Stomach (tissue), 9 donors: Measurements from ENCODE around the gene BCL2L15. TPM values are rescaled to one million over a fixed set of nuclear protein-coding genes. Genes with fewer than 3 reads are reported as not detected.

Experiments used
- DNase-seq, 2 donors: peaks; one replicate each; pipeline versions ENCODE4 v3.0.0 to v3.0.0-alpha.2; 2013 to 2019
- H3K27ac ChIP-seq, 5 donors: fragments of 200-600 bp in 4 of 5; sonication (generic) in 4 of 5; one replicate each; pipeline ENCODE4 v1.5.1; 2013 to 2019; ENCODE audit warnings: mild to moderate bottlenecking in 1 of 5, moderate library complexity in 1 of 5
- H3K27me3 ChIP-seq, 3 donors: fragments of 200-600 bp; sonication (generic); one replicate each; pipeline ENCODE4 v1.5.1; 2017 to 2019; ENCODE audit warnings: mixed run types in 1 of 3
- H3K36me3 ChIP-seq, 4 donors: fragments of 200-600 bp; sonication (generic); 1 replicate in 3 of 4; 2 replicates in 1 of 4; pipeline ENCODE4 v1.5.1; 2016 to 2019
- H3K4me1 ChIP-seq, 4 donors: fragments of 200-600 bp; sonication (generic); one replicate each; pipeline ENCODE4 v1.5.1; 2016 to 2019
- H3K4me3 ChIP-seq, 4 donors: fragments of 200-600 bp; sonication (generic) in 3 of 4; one replicate each; pipeline ENCODE4 v1.5.1; 2016 to 2019; ENCODE audit warnings: mild to moderate bottlenecking in 1 of 4
- H3K9me3 ChIP-seq, 4 donors: fragments of 200-600 bp; sonication (generic); one replicate each; pipeline ENCODE4 v1.5.1; 2016 to 2019
- CTCF ChIP-seq, 7 experiments: fragments of 450-650 bp in 4 of 7; fragments of 200-600 bp in 3 of 7; sonication (generic) in 3 of 7; IDR thresholded peaks; one replicate each; pipeline ENCODE4 v1.5.1; 2016 to 2019; ENCODE audit warnings: antibody characterized with exemption in 7 of 7, control low read depth in 2 of 7, mild to moderate bottlenecking in 1 of 7
- EP300 ChIP-seq: sonication (generic); formaldehyde crosslinking; IDR thresholded peaks from one replicate; pipeline ENCODE4 v1.6.1; 2017; ENCODE audit warnings: antibody characterized with exemption
- POLR2A ChIP-seq, 4 donors: fragments of 450-650 bp; IDR thresholded peaks; one replicate each; pipeline ENCODE4 v1.6.1; 2016; ENCODE audit warnings: antibody characterized with exemption in 4 of 4, control low read depth in 2 of 4, mild to moderate bottlenecking in 1 of 4, moderate library complexity in 1 of 4
- POLR2AphosphoS5 ChIP-seq, 3 donors: sonication (generic); formaldehyde crosslinking; IDR thresholded peaks; one replicate each; pipeline ENCODE4 v1.6.1; 2016; ENCODE audit warnings: antibody characterized with exemption in 3 of 3
- WGBS, 5 donors: extraction: QIAGEN DNeasy Blood & Tissue Kit in 3 of 5; methylation state at CpG; one replicate each; pipeline versions ENCODE4 v1.1.5 to v1.1.7; 2013 to 2018; 5-methylcytosine and 5-hydroxymethylcytosine counted together
- intact Hi-C: fragments of 100-400 bp; cut with DNase I; formaldehyde crosslinking; loops from one replicate; pipeline ENCODE4 v1.15.1; 2023; ENCODE audit warnings: low total_unique reads
- polyA plus RNA-seq, 3 donors: library from polyadenylated mRNA; stranded (reverse); fragments of 200-250 nt; gene quantifications; one replicate each; pipeline ENCODE4 v1.2.3, GENCODE V29; 2013
- total RNA-seq, 5 donors: library from RNA; depleted of rRNA; stranded (reverse); fragments of >200 nt; gene quantifications; one replicate each; pipeline versions ENCODE4 v1.1.0 to v1.2.3, GENCODE V29; 2014 to 2016
- donor health status: healthy with polysubstance abuse.
- donor health status: Bipolar disorder and iron deficiency.
- donor health status: healthy.

BCL2L15 gene
- total and polyA plus RNA-seq, 8 donors = 11.3 to 425 (median 35.6) TPM

- DNase-seq = no peak
- Histone ChIP-seq H3K27ac (no peak overlapping the region), H3K27me3 (no peaks in the 10 kb centered on the region), H3K4me1 (no peaks in the 10 kb centered on the region), H3K9me3 (peaks cover 0 to 4% (median 0%) of the 10 kb centered on the region in 4 donors), H3K36me3 (peaks cover 0 to 25% (median 0%) of the 10 kb centered on the region in 4 donors), H3K4me3 (no peak overlapping the region)
- intact Hi-C loops = no loop called here
- 79 to 87% (median 81%) methylated on average over 2 of the region's 2 CpGs for WGBS, 5 donors
- TF ChIP-seq CTCF (IDR thresholded peaks at IDR 0.05) (no peak), POLR2A (IDR thresholded peaks at IDR 0.05) (no peak), POLR2AphosphoS5 (IDR thresholded peaks at IDR 0.05) (no peak), EP300 (no peak)
Measured at GRCh38 chr1:113846391-113847035, 40.9 kb downstream of the BCL2L15 start.

DNA sequence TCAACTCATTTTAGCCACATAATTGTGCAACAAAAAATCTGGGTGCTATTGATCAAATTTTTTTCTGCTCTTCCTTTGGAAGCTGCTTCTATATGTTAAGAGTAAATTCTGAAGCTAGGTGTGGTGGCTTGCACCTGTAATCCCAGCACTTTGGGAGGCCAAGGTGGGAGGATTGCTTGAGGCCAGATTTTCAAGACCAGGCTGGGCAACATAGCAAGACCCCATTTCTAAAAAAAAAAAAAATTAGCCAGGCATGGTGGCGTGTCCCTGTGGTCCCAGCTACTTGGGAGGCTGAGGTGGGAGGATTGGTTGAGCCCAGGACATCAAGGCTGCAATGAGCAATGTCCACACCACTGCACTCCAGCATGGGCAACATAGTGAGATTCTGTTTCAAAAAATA lies 50.8 kb downstream of the BCL2L15 start:
- intact Hi-C loops = loop anchor here (10.0 kb wide), 1 partner anchor 68 kb away; the partner anchor contains the start of genes AP4B1 and DCLRE1B
- Histone ChIP-seq H3K27ac (no peak overlapping the region), H3K27me3 (no peaks in the 10 kb centered on the region), H3K9me3 (no peaks in the 10 kb centered on the region), H3K4me3 (no peak overlapping the region), H3K4me1 (peaks cover 0 to 7% (median 3%) of the 10 kb centered on the region in 4 donors), H3K36me3 (peaks cover 0 to 26% (median 0%) of the 10 kb centered on the region in 4 donors)
- 95 to 100% (median 100%) methylated on average over 1 of the region's 1 CpG for WGBS, 5 donors
- TF ChIP-seq POLR2AphosphoS5 (IDR thresholded peaks at IDR 0.05) = no peak
- no peak for TF ChIP-seq EP300
- TF ChIP-seq POLR2A (IDR thresholded peaks at IDR 0.05) = no peak
- no peak for TF ChIP-seq CTCF (IDR thresholded peaks at IDR 0.05)
- DNase-seq = no peak

DNA sequence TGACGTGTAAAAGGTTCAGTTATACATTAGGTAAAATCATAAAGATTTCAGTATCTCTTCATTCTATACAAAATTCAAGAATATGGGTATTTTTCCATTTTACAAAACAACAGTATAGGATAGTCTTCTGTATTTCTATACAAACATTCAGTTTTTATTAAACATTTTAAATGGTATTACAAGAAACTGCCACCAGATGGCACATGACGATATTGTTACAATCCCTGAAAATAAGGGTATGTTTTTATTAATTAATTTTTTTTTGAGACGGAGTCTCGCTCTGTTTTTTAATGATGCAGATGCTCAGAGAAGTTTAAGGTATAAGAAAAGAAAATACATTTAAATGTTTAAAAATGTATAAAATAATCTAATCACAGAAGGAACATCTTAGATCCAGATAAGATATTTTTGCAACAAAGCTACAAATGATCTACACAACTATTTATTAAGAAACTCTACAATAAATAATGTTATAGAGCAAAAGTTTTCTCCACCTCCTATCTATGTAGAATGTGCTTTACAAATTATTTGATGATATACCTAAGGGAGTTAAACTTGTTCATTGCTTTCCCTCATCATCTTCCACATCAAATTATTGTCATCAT lies 51.6 kb downstream of the BCL2L15 start:
- peaks cover 0 to 26% (median 0%) of the 10 kb centered on the region in 4 donors for H3K36me3 ChIP-seq
- WGBS, 5 donors = 12 to 15% (median 14%) methylated on average over 4 of the region's 4 CpGs
- TF ChIP-seq POLR2AphosphoS5 (IDR thresholded peaks at IDR 0.05) (no peak), CTCF (IDR thresholded peaks at IDR 0.05) (peak in 5 of 7 experiments; percentile 32 to 69 (median 57))
- no peak overlapping the region for H3K27ac ChIP-seq
- no peaks in the 10 kb centered on the region for H3K9me3 ChIP-seq
- H3K4me1 ChIP-seq = peaks cover 0 to 7% (median 3%) of the 10 kb centered on the region in 4 donors
- DNase-seq = peak in 1 of 2 donors; percentile 79
- no peak overlapping the region for H3K4me3 ChIP-seq
- no peaks in the 10 kb centered on the region for H3K27me3 ChIP-seq
- intact Hi-C loops = loop anchor here (10.0 kb wide), 1 partner anchor 69 kb away; the partner anchor contains the start of genes AP4B1 and DCLRE1B

GRCh38 chr1:113834716-113835115 lies 52.7 kb downstream of the BCL2L15 start:
- DNase-seq = no peak
- Histone ChIP-seq H3K36me3 (peaks cover 0 to 22% (median 0%) of the 10 kb centered on the region in 4 donors), H3K27me3 (no peaks in the 10 kb centered on the region), H3K4me1 (peaks cover 0 to 7% (median 3%) of the 10 kb centered on the region in 4 donors), H3K27ac (no peak overlapping the region), H3K9me3 (no peaks in the 10 kb centered on the region), H3K4me3 (no peak overlapping the region)
- no peak for TF ChIP-seq EP300
- no peak for TF ChIP-seq CTCF (IDR thresholded peaks at IDR 0.05)
- TF ChIP-seq POLR2A (IDR thresholded peaks at IDR 0.05) = no peak
- TF ChIP-seq POLR2AphosphoS5 (IDR thresholded peaks at IDR 0.05) = no peak
- 93 to 98% (median 95%) methylated on average over 2 of the region's 2 CpGs for WGBS, 5 donors
- intact Hi-C loops = loop anchor here (5.0 to 10.0 kb wide), 2 partner anchors 70 to 453 kb away; partner anchors contain the start of genes AP4B1 and DCLRE1B

Other genes starting within 250 kb of the BCL2L15 start
- 10 to 100 TPM in 4 of 5 donors, 1 to 10 TPM in 1; 7.0 to 48.2 (median 38.2) TPM for gene PHTF1, start 128.1 kb downstream of the BCL2L15 start, total RNA-seq
- gene PHTF1, start 128.1 kb downstream of the BCL2L15 start, polyA plus RNA-seq = 1 to 10 TPM; 3.9 to 8.2 (median 8.2) TPM
- 10 to 100 TPM; 10.7 to 58.9 (median 27.5) TPM for gene RSBN1, start 75.1 kb downstream of the BCL2L15 start, total RNA-seq
- gene RSBN1, start 75.1 kb downstream of the BCL2L15 start, polyA plus RNA-seq = 1 to 10 TPM; 2.8 to 4.1 (median 3.5) TPM
- 1 to 10 TPM in 4 of 5 donors, not detected in 1; 1.7 to 8.5 (median 4.2) TPM for gene PTPN22, start 15.9 kb downstream of the BCL2L15 start, total RNA-seq
- gene PTPN22, start 15.9 kb downstream of the BCL2L15 start, polyA plus RNA-seq = 1 to 10 TPM in 2 of 3 donors, under 1 TPM in 1; 0.93 to 2.1 (median 1.6) TPM
- gene AP4B1, start 17.2 kb upstream of the BCL2L15 start, total RNA-seq = 10 to 100 TPM in 3 of 5 donors, 1 to 10 TPM in 2; 4.0 to 34.0 (median 11.7) TPM
- gene AP4B1, start 17.2 kb upstream of the BCL2L15 start, polyA plus RNA-seq = 10 to 100 TPM in 2 of 3 donors, 1 to 10 TPM in 1; 8.8 to 21.5 (median 11.8) TPM
- 1 to 10 TPM in 2 of 5 donors, under 1 TPM in 1, not detected in 2; 0.45 to 3.9 (median 3.0) TPM for gene DCLRE1B, start 17.7 kb upstream of the BCL2L15 start, total RNA-seq
- 1 to 10 TPM; 1.2 to 2.2 (median 1.6) TPM for gene DCLRE1B, start 17.7 kb upstream of the BCL2L15 start, polyA plus RNA-seq
- gene HIPK1, start 41.7 kb upstream of the BCL2L15 start, total RNA-seq = 10 to 100 TPM; 22.0 to 70.3 (median 42.0) TPM
- 10 to 100 TPM in 2 of 3 donors, 1 to 10 TPM in 1; 8.7 to 22.6 (median 12.8) TPM for gene HIPK1, start 41.7 kb upstream of the BCL2L15 start, polyA plus RNA-seq
- gene OLFML3, start 91.9 kb upstream of the BCL2L15 start, total RNA-seq = 10 to 100 TPM in 4 of 5 donors, 1 to 10 TPM in 1; 2.9 to 84.3 (median 32.7) TPM
- gene OLFML3, start 91.9 kb upstream of the BCL2L15 start, polyA plus RNA-seq = 10 to 100 TPM; 16.6 to 23.1 (median 19.9) TPM